ENCODE data around the gene VGF. TPM values are rescaled to one million over a fixed set of nuclear protein-coding genes. Genes with fewer than 3 reads are reported as not detected.
"Not testable (repeated sequence)": the region's sequence is repeated elsewhere in the genome, so short reads cannot be mapped to it uniquely, and the experiment has no call there.

The VGF gene
- total RNA-seq: 0.29 TPM

DNA sequence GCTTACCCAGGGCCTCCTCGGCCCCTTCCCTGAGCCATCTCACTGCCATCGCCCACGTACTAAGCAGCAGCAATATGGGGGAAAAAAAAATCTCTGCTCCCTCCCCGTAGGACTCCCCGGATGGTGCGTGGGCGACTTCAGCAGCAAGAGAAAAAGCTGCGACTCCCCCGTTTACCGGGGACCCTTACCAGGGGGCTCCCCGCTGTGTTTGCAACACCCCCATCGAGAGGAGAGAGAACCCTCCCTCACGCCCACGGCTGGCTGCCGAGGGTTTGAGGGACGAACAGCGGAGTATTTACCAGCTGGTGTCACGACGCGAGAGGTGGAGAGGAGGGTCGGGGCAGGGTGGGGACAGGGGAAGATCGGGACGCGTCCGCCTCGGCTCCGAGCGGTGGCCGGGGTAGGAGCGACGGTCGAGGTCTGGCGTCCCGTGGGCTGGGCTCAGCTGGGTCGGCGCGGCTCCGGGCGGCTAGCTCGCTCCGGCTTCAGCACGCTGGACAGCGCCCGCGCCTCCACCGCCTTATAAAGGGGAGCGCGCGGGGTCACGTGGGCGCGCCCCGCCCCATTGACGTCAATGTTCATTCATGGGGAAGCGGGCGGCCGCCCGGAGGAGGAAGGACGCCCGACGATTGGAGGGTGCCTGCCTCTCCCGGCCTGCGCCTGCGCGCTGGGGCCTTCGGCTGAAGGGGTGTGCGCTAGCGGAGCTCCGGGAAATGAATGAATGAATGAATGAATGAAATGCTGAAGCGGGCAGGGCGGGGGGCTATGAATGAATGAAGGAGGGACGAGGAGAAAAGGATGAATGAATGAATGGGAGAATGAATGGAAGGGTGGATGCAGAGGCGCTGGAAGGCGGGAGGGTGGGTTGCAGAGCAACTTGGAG, at the start of gene VGF:
VGF (minus strand) TSS at position 495 of the 883 bp plus-strand sequence. CDS start 726 bp downstream, outside the sequence.
- DNase-seq (ENCODE audit: low spot score): peak; percentile 93

DNA sequence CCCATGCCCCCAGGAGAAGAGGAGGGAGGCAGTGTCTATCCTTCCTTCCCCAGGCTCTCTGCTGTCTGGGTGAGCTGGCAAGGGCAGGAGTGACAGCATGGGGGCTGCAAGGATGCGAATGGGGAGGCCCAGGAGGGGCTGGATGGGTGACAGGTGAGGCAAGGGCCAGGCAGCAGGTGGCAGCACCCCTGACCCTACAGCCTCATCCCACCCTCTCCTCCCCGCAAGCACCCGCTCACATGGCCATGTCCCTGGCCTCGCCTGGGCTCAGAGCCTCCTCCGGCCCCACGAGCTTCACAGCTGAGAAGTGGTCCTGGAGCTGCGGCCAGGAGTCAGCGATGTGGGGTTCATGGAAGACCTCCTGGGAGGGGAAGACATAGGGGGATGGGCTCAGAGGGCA, 46.6 kb upstream of the VGF start:
- no peak for DNase-seq (ENCODE audit: low spot score)

DNA sequence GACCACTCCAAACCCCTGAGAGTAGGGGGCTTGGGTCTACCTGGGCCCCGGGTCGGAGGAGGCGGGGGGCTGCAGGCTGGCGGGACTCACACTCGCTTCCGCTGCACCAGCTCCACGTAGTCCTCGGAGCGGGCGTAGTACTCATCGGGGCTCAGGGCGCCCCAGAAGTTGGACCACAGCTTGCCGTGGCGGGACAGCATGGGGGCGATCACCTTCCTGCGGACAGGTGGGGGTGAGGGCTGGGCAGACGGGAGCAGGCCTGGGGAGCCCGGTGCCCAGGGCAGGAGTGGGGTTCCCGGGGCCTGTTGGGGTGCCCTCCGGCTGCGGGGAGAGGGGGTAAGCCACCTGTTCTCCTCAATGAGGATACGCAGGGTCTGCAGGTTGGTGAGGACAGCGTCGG, 46.1 kb upstream of the VGF start:
- no peak for DNase-seq (ENCODE audit: low spot score)

DNA sequence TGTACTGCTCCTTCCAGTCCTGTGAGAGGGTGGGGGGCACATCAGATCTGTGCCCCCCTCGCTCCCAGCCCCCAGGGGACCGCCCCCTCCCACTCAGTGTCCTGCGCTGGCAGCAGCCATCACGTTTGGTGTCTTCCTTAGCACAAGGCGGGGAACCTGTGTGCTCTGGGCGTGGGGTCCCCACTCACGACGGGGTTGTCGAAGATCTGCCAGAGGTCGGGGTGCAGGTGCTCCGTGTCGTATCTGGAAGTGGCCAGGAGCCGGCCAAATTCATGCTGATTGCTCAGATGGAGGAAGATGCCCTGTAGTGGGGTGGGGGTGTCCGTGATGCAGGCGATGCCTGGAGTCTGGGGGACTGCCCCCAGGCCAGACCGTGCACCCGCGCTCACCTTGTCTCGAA, 44.8 kb upstream of the VGF start:
- DNase-seq (ENCODE audit: low spot score): no peak

DNA sequence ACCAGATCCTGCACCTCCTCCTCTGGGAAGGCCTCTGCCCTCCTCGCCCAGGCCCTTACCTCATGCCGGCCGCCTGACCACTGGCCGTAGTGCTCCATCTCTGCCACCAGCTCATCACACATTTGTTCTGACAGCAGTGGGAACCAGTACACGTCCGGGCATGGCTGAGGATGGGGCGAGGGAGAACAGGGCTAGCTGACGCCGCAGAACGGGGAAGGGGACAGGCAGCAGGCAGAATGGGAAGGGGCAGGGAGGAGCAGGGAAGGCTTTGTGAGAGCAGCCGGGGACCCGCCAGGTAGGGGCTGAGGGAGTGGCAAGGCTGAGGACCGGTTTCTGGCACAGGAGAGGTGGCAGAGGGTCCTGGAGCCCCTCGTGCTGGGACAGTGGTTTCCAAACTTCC, 43.4 kb upstream of the VGF start:
- DNase-seq (ENCODE audit: low spot score): no peak

DNA sequence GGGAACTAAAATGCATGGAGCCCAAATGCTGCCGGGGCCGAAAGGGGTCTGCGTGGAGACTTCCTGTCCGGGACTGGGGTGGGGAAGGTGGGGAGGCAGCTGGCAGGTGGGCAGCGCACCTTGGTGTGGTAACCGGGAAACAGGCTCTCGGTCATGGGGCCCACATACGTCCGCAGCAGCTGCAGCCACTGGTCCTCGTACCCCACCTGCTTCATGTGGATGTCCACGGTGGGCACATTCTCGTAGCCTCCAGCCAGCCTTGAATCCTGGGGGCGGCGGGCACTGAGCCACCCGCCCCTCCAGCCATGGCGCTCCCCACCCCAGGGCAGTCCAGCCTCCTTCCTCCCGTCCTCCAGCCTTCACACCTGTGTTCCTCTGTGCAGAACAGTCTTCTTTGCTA, 42.1 kb upstream of the VGF start:
- DNase-seq (ENCODE audit: low spot score): no peak

DNA sequence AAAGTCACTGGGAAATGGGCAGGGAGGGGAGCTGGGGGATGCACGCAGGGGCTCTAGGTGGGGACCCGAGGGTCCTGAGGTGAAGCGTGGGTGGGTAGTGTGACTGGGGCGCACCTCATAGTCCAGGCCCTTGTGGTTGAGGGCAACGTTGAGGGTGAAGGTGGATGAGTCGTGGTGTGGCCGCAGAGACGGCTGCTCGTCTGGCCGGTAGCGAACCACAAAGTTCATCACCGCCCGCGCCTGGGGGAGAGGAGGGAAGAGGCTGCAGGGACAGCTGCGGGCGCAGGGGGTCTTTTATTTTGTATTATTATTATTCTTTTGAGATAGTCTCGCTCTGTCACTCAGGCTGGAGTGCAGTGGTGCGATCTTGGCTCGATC, 41.3 kb upstream of the VGF start:
- no peak for DNase-seq (ENCODE audit: low spot score)

DNA sequence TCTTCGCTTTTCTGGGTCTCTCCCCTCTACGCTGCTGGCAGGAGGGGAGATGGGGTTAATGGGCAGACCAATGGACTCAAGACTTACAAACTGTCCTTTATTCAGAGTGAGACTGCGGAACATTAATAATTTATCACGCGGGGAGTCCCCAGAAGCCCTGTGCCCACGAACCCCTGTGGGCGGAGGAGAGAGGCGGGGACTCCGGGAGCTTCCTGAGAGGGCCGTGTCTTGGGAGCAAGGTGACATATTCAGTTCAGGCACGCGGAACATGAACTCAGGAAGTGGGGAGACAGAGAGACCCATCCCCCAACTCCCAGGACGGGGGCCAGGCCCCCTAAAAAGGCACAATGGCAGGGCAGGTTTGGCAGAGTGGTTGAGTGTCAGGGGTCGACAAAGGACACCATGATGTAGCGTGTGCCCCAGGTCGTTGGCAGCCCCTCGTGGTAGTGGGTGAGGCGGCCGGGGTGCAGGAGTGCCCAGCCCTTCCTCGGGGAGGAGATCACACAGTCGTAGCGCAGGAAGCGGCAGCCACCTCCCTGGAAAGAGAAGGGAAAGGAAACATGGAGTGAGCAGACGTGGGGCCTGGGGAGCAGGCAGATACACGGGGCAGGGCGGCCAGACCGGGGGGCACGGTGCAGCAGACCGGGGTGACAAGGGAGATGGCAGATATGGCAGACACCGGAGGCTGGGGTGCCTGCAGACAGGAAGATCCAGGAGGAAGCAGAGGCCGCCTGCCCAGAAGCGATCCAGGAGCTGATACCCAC, 40.7 kb upstream of the VGF start:
- no peak for DNase-seq (ENCODE audit: low spot score)

DNA sequence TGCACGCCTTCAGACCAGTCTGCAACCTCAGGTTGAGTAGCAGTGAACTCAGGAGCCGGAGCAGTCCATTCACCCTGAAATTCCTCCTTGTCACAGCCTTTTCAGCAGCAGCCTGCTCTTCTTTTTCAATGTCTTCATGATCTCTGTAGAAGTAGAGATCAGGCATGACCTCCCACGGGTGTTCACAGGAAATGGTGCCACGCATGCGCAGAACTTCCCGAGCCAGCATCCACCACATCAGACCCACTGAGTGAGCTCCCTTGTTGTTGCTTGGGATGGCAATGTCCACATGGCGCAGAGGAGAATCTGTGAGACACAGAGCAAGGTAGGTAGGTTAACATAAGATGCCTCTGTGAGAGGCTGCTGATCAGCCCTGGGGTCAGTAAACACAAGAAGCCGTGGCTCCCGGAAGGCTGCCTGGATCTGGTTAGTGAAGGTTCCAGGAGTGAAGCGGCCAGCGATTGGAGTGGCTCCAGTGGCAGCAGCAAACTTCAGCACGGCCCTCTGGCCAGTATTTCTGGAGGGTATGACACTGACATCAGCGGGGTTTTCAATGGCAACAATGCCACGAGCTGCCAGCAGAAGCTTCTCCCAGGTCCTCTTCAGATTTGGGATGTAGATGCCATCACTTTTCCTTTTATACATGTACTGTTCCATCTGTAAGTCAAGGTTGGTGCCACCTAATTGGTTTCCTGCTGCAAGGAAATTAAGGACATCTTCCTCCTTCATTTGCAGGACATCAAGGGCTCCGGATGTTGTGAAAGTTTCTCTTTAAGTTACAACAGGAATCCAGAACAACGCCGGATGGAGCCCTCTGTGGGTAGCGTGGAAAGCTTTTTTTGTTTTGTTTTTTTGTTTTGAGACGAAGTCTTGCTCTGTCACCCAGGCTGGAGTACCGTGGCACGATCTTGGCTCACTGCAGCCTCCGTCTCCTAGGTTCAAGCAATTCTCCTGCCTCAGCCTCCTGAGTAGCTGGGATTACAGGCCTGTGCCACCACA, 38.7 kb upstream of the VGF start:
- DNase-seq (ENCODE audit: low spot score): not testable (repeated sequence)

DNA sequence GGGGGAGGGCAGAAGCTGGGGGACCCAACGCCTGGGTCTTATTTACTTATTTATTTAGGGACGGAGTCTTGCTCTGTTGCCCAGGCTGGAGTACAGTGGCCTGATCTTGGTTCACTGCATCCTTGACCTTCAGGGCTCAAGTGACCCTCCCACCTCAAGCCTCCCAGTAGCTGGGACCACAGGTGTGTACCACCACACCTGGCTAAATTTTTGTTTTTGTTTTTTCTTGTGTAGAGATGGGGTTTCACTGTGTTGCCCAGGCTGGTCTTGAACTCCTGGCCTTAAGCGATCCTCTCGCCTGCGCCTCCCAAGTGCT, 37.2 kb upstream of the VGF start:
- no peak for DNase-seq (ENCODE audit: low spot score)

DNA sequence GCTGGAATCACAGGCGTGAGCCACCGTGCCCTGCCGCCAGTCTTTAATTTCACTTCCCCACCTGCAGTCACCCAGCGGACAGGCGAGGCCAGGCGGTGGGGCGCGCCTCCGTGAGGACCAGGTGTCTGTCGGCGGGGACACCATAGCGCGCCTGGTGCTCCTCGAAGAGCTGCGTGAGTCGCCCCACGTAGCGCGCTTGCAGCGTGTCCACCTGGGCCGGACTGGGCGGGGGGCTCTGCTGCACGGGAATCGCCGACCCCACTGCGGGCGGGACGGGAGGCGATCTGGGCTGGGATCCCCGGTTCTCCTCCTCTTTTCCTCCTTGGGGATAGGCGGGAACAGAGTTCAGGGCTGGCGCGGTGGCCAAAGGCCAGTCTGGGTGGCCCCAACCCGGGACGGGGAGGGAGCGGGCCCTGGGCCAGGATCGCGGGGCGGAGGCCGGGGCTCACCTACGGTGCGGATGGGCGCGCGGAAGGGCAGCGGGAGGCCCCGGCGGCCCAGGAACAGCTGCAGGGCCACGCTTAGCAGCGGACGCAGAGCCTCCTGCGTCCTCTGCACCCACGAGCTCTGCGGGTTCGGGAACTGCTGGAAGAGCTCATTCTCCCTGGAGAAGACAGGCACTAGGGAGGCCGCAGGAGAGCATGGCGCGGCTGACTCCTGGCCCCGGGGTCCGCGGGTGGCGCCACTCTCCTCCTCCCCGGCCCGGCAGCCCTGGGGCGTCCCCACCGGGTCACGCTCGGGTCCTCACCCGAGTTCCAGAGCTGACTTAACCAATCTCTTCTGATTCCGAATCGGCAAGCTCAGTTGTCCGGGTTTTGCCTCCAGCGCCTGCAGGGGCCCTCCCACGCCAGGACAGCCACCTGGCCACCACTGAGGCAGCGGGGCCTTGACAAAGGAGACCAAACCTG, 36.6 kb upstream of the VGF start:
- DNase-seq (ENCODE audit: low spot score): no peak

DNA sequence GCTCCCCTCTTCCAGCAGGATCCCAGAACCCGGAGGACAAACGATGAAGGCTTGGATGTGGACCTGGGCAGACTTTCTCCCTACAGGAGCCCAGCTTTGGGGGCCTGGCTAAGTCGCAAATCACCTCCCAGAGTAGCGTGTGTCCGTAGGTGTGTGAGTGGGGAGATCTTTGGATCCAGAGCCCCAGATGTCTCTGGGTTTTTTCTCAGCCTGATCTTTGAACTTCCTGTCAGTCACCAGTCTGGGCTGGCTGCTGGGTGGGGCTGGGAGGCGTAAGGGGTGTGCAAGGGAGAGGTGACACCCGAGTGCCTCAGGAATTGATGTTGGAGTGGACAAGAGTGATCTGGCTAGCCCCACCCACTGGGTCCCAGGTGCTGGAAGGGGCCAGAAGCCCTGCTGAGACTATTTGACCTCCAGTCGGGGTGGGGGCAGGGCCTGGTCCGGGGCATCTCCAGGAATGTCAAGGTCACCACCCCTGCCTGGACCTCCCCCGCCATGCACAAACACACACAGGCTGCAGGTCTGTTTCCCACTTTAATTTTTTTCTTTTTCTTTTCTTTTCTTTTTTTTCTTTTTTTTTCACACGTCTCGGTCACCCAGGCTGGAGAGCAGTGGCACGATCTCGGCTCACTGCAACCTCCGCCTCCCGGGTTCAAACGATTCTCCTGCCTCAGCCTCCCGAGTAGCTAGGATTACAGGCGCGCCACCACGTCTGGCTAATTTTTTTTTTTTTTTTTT, 35.7 kb upstream of the VGF start, which contains the start of gene MOGAT3:
MOGAT3 (minus strand) TSS at position 175 of the 738 bp plus-strand sequence. CDS start 182 bp downstream, outside the sequence.
- DNase-seq (ENCODE audit: low spot score): no peak

DNA sequence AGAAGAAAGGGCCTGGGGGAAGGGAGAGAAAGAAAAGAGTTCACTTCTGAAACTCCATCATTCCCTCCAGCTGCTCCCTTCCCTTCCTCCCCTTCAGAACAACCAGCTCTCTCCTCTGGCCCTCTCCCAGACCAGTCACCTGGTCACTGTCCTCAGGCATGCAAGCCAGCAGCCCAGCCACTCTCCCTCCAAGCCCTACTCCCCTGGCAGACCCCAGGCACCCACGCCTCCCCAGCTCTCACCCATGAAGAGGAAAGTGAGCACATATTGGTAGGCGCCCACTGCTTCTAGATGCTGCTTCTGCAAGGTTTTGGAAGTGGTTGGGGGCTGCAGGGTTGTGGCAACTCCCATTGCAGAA, 35.1 kb upstream of the VGF start:
- DNase-seq (ENCODE audit: low spot score): no peak

DNA sequence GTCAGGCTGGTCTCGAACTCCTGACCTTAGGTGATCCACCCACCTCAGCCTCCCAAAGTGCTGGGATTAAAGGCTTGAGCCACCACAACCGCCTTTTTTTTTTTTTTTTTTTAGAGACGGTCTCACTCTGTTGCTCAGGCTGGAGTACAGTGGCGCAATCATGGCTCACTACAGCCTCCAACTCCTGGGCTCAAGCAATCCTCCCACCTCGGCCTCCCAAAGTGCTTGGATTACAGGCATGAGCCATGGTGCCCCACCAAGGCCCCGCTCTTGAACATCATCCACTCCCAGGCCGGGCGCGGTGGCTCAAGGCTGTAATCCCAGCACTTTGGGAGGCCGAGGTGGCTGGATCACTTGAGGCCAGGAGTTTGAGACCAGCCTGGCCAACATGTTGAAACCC, 34.2 kb upstream of the VGF start:
- not testable (repeated sequence) for DNase-seq (ENCODE audit: low spot score)

DNA sequence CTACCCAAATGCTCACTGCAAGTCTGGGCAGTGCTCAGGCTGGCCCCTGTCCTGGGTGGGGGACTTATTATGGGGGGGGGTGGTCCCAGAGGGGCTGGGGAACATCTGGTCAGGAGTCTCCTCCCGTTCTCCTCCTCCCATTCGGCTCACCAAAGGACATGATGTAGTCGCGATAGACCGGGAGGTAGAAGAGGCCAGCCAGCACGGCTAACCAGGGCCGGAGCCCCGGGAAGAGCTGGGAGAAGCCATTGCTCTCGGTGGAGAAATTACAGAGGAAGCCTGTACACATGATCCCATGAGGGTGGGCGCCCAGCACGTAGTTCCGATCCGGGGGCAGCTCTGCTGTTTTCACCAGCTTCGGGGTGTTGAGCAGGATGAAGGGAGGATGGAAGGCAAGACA, 33.1 kb upstream of the VGF start:
- DNase-seq (ENCODE audit: low spot score): no peak

DNA sequence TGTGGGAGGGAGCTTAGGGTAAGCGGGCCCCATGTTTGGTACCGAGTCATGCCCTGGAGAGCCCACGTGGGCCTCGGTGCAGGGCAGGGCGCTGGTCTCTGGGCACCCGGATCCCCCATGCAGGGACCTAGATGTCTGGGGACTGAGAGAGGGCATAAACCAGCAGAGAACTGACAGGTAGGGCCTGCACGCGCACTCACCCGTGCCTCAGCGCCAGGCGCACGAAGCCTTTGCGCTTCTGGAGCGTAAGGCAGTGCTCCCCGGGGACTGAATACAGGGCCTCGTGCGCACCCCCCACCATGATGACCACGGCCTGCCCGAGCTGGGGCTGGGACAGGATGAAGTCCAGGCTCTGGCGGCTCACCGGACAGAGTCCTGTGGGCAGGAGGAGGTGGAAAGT, 32.6 kb upstream of the VGF start:
- no peak for DNase-seq (ENCODE audit: low spot score)

DNA sequence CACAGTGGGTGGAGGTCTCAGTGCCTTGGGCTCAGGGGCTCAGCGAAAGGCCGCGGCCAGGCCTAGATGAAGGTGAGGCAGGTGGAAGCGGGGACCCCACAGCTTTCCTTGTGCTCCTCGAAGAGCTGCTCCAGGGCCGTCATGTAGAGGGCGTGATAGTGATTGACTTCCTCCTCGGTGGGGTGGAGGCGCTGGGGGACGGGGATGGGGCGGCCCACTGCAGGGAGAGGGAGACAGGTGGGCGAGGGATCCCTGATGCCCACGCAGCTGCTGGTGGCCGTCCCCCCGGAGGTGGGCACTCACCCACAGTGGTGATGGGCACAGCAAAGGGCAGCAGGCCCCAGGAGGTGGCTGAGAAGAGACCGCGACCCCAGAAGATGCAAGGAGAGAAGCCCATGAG, 30.5 kb upstream of the VGF start:
- no peak for DNase-seq (ENCODE audit: low spot score)

DNA sequence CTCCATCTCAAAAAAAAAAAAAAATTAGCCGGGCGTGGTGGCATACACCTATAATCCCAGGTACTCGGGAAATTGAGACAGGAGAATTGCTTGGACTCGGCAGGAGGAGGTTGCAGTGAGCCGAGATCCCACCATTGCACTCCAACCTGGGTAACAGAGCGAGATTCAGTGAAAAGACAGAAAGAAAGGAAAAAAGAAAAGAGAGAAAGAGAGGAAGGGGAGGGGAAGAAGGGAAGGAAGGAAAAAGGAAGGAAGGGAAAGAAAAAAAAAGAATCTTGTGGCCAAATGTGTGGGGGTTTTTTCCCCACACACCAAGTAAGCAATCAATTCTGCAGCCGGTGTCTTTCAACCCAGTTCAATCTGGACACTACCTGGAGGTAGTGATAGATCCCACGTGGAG, 23.7 kb upstream of the VGF start:
- no peak for DNase-seq (ENCODE audit: low spot score)

DNA sequence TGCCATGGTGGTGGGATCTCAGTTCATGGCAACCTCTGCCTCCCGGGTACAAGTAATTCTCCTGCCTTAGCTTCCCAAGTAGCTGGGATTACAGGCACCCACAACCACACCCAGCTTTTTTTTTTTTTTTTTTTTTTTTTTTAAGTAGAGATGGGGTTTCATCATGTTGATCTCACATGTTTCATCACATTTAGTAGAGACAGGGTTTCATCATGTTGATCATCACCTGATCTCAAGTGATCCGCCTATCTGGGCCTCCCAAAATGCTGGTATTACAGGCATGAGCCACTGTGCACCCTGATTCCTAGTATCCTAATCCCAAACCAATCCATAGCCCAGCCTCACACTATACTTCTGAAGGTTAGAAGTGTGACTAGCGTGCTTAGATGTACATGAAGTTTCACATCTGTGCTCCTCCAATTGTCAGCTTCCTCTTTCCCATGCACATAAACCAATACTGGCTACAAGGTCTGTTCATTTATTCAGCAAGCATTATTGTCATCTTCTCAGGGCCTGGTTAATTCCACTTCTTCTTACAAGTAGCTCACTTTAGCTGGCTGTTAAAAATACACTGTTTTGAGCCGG, 21.6 kb upstream of the VGF start:
- no peak for DNase-seq (ENCODE audit: low spot score)

DNA sequence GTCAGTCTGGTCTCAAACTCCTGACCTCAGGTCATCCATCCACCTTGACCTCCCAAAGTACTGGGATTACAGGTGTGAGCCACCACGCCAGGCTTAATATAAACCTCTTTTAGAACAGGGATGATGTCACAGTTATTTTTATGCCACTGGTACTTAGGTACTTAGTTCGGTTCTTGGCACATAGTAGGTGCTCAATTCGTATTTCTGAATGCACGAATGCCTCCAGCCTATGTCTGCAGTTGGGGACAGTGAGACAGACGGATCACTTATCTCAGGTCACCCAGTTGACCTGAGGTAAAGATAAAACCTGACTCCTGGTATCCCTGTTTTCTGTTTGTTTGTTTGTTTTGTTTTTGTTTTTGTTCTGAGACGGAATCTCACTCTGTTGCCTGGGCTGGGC, 20.8 kb upstream of the VGF start:
- DNase-seq (ENCODE audit: low spot score): no peak

All from mucosa of gallbladder (tissue), 1 donor.